ENCODE measurements around the gene DCAF15.

GRCh38 chr19:13926010-13926409, 26.3 kb upstream of the DCAF15 start:
- TF ChIP-seq NFIC (IDR thresholded peaks at IDR 0.05), result no peak
- TF ChIP-seq REST (IDR thresholded peaks at IDR 0.05; ENCODE audit: low read depth), result no peak
- TF ChIP-seq MAX (IDR thresholded peaks at IDR 0.05), result no peak
- no peak for TF ChIP-seq CEBPB (IDR thresholded peaks at IDR 0.05)
- no peak for TF ChIP-seq YY1 (IDR thresholded peaks at IDR 0.05; ENCODE audit: low read depth)
- TF ChIP-seq CREB1 (IDR thresholded peaks at IDR 0.05; ENCODE audit: low read depth), result no peak
- TF ChIP-seq TAF1 (IDR thresholded peaks at IDR 0.05; ENCODE audit: low read depth), result no peak
- TF ChIP-seq FOXM1 (IDR thresholded peaks at IDR 0.05; ENCODE audit: borderline replicate concordance, low read depth), result no peak
- TF ChIP-seq RAD21 (IDR thresholded peaks at IDR 0.05; ENCODE audit: low read depth), result no peak
- TF ChIP-seq USF1 (IDR thresholded peaks at IDR 0.05), result no peak
